ENCODE results near the gene SEC23IP.

DNA sequence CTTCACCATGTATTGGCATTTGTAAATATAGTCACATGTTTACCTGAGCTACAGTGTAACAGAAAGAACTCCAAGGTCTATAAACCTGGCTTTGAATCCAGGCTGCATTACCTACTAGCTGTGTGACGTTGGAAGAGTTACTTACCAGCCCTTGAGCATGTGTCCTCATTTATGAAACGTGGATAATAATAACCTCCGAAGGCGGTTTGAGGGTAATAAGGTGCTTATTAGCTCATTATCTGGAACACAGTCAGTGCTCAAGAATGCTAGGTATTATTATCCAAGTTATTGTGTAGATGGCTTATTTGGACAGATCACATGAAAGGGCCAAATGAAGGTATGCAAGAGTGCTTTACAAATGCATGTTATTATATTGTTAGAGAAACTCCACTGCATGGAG is 64.9 kb downstream of the SEC23IP start:
- TF ChIP-seq, protein P1, sequence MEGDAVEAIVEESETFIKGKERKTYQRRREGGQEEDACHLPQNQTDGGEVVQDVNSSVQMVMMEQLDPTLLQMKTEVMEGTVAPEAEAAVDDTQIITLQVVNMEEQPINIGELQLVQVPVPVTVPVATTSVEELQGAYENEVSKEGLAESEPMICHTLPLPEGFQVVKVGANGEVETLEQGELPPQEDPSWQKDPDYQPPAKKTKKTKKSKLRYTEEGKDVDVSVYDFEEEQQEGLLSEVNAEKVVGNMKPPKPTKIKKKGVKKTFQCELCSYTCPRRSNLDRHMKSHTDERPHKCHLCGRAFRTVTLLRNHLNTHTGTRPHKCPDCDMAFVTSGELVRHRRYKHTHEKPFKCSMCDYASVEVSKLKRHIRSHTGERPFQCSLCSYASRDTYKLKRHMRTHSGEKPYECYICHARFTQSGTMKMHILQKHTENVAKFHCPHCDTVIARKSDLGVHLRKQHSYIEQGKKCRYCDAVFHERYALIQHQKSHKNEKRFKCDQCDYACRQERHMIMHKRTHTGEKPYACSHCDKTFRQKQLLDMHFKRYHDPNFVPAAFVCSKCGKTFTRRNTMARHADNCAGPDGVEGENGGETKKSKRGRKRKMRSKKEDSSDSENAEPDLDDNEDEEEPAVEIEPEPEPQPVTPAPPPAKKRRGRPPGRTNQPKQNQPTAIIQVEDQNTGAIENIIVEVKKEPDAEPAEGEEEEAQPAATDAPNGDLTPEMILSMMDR (IDR thresholded peaks at IDR 0.05): no peak
- TF ChIP-seq SIN3A (IDR thresholded peaks at IDR 0.05; ENCODE audit: borderline replicate concordance, insufficient read depth, low read depth, low read length) (no peak), TCF7L2 (IDR thresholded peaks at IDR 0.05; ENCODE audit: low read depth, low read length) (no peak), POLR2AphosphoS5 (IDR thresholded peaks at IDR 0.05; ENCODE audit: low read depth, low read length) (no peak)
